Measurements from ENCODE around the gene GRIN1. TPM values are rescaled to one million over a fixed set of nuclear protein-coding genes. Genes with fewer than 3 reads are reported as not detected.

The GRIN1 gene
- total RNA-seq, 1 experiment from 2014 or later: not detected

- no peak overlapping the region for H3K27ac ChIP-seq
- no peaks in the 10 kb centered on the region for H3K9me2 ChIP-seq (ENCODE audit: insufficient read depth)
- H3K79me2 ChIP-seq (ENCODE audit: low read depth): no peaks in the 10 kb centered on the region
- H4K20me1 ChIP-seq (ENCODE audit: insufficient read depth): no peaks in the 10 kb centered on the region
- TF ChIP-seq CTCF (conservative IDR thresholded peaks at IDR 0.05) (no peak), EZH2 (IDR thresholded peaks at IDR 0.05; ENCODE audit: low read depth) (no peak)
- no peaks in the 10 kb centered on the region for H3K4me1 ChIP-seq (replicated peaks; ENCODE audit: insufficient read depth)
- POLR2A ChIA-PET (ENCODE audit: unreplicated experiment): no interaction called here
- no peak for DNase-seq
- no peak overlapping the region for H3K4me3 ChIP-seq
- CTCF ChIA-PET: no interaction called here
- no peaks in the 10 kb centered on the region for H3K36me3 ChIP-seq (ENCODE audit: low read depth)
- intact Hi-C loops (cut with micrococcal nuclease; ENCODE audit: unreplicated experiment): no loop called here
- no peak overlapping the region for H3K4me2 ChIP-seq
- no peaks in the 10 kb centered on the region for H3K27me3 ChIP-seq (ENCODE audit: insufficient read depth, low read depth)
- peaks cover 15% of the 10 kb centered on the region; the same call in 1 of the 2 replicates for H3F3A ChIP-seq (ENCODE audit: insufficient read depth, low read depth)
- no peak overlapping the region for H2AFZ ChIP-seq
- no peaks in the 10 kb centered on the region for H3K9me3 ChIP-seq (ENCODE audit: insufficient read depth, low read depth)
- BruUV-seq (replicated peaks): no TSS peak
Observed at GRCh38 chr9:137178939-137179630, 40.1 kb downstream of the GRIN1 start.

- intact Hi-C loops (cut with micrococcal nuclease; ENCODE audit: unreplicated experiment): no loop called here
- no TSS peak for BruUV-seq (replicated peaks)
- DNase-seq: no peak
Observed at GRCh38 chr9:137179761-137180160, 40.8 kb downstream of the GRIN1 start.

GRCh38 chr9:137180491-137180890 lies 41.5 kb downstream of the GRIN1 start:
- no peak overlapping the region for H3K4me3 ChIP-seq
- H4K20me1 ChIP-seq (ENCODE audit: insufficient read depth): no peaks in the 10 kb centered on the region
- no TSS peak for BruUV-seq (replicated peaks)
- DNase-seq: no peak
- H3K9me2 ChIP-seq (ENCODE audit: insufficient read depth): no peaks in the 10 kb centered on the region
- H3K79me2 ChIP-seq (ENCODE audit: low read depth): no peaks in the 10 kb centered on the region
- intact Hi-C loops (cut with micrococcal nuclease; ENCODE audit: unreplicated experiment): no loop called here
- no peaks in the 10 kb centered on the region for H3K36me3 ChIP-seq (ENCODE audit: low read depth)
- H3K27ac ChIP-seq: no peak overlapping the region
- TF ChIP-seq CTCF (conservative IDR thresholded peaks at IDR 0.05) (no peak), EZH2 (IDR thresholded peaks at IDR 0.05; ENCODE audit: low read depth) (no peak)
- no peaks in the 10 kb centered on the region for H3K4me1 ChIP-seq (replicated peaks; ENCODE audit: insufficient read depth)
- ChIA-PET CTCF (no interaction called here), POLR2A (ENCODE audit: unreplicated experiment) (no interaction called here)
- H3K9me3 ChIP-seq (ENCODE audit: insufficient read depth, low read depth): no peaks in the 10 kb centered on the region
- no peak overlapping the region for H2AFZ ChIP-seq
- no peak overlapping the region for H3K4me2 ChIP-seq
- no peaks in the 10 kb centered on the region for H3K27me3 ChIP-seq (ENCODE audit: insufficient read depth, low read depth)
- peaks cover 15% of the 10 kb centered on the region; the same call in 1 of the 2 replicates for H3F3A ChIP-seq (ENCODE audit: insufficient read depth, low read depth)

More at GRCh38 chr9:137179761-137180160, 40.8 kb downstream of the GRIN1 start:
- H3F3A ChIP-seq (ENCODE audit: insufficient read depth, low read depth): peaks cover 15% of the 10 kb centered on the region; the same call in 1 of the 2 replicates
- TF ChIP-seq EZH2 (IDR thresholded peaks at IDR 0.05; ENCODE audit: low read depth): no peak
- TF ChIP-seq CTCF (conservative IDR thresholded peaks at IDR 0.05): no peak
- no peaks in the 10 kb centered on the region for H3K9me3 ChIP-seq (ENCODE audit: insufficient read depth, low read depth)
- H3K27me3 ChIP-seq (ENCODE audit: insufficient read depth, low read depth): no peaks in the 10 kb centered on the region
- H3K27ac ChIP-seq: no peak overlapping the region
- no peak overlapping the region for H3K4me3 ChIP-seq
- H3K79me2 ChIP-seq (ENCODE audit: low read depth): no peaks in the 10 kb centered on the region
- H4K20me1 ChIP-seq (ENCODE audit: insufficient read depth): no peaks in the 10 kb centered on the region
- H2AFZ ChIP-seq: no peak overlapping the region
- no peaks in the 10 kb centered on the region for H3K36me3 ChIP-seq (ENCODE audit: low read depth)
- H3K4me2 ChIP-seq: no peak overlapping the region
- ChIA-PET POLR2A (ENCODE audit: unreplicated experiment) (no interaction called here), CTCF (no interaction called here)
- no peaks in the 10 kb centered on the region for H3K4me1 ChIP-seq (replicated peaks; ENCODE audit: insufficient read depth)
- no peaks in the 10 kb centered on the region for H3K9me2 ChIP-seq (ENCODE audit: insufficient read depth)
